GM19438 (cell line): ENCODE measurements around the gene RERG.

ENCODE experiments used
- ATAC-seq: cut with Tn5 transposase; IDR thresholded peaks from one replicate; pipeline ENCODE4 v1.9.1; 2021; ENCODE audit warnings: low read depth; ENCODE audit not compliant: unreplicated experiment

RERG gene

GRCh38 chr12:15220915-15221885, at the start of gene RERG:
RERG (minus strand) TSS chr12:15221417; CDS start chr12:15217489, 3,928 bp downstream.
- ATAC-seq: peak; percentile 91

- no peak for ATAC-seq
Measured at GRCh38 chr12:15270591-15270990, 49.4 kb upstream of the RERG start.

- ATAC-seq: peak; percentile 89
Measured at GRCh38 chr12:15268927-15269552, 47.8 kb upstream of the RERG start.

- no peak for ATAC-seq
Measured at GRCh38 chr12:15268309-15268708, 47.1 kb upstream of the RERG start.

GRCh38 chr12:15265875-15266274, 44.7 kb upstream of the RERG start:
- ATAC-seq: no peak

- ATAC-seq: no peak
Measured at GRCh38 chr12:15256761-15257160, 35.5 kb upstream of the RERG start.

GRCh38 chr12:15253990-15254389, 32.8 kb upstream of the RERG start:
- ATAC-seq: no peak

GRCh38 chr12:15244926-15245325, 23.7 kb upstream of the RERG start:
- ATAC-seq: no peak

GRCh38 chr12:15244341-15244740, 23.1 kb upstream of the RERG start:
- ATAC-seq: no peak

GRCh38 chr12:15243102-15243501, 21.9 kb upstream of the RERG start:
- ATAC-seq: no peak

- no peak for ATAC-seq
Measured at GRCh38 chr12:15240898-15241297, 19.7 kb upstream of the RERG start.

GRCh38 chr12:15234508-15234907, 13.3 kb upstream of the RERG start:
- no peak for ATAC-seq

GRCh38 chr12:15234011-15234410, 12.8 kb upstream of the RERG start:
- ATAC-seq: no peak

- no peak for ATAC-seq
Measured at GRCh38 chr12:15232959-15233358, 11.7 kb upstream of the RERG start.

GRCh38 chr12:15231493-15231892, 10.3 kb upstream of the RERG start:
- ATAC-seq: no peak

GRCh38 chr12:15230751-15231150, 9.5 kb upstream of the RERG start:
- ATAC-seq: no peak

- no peak for ATAC-seq
Measured at GRCh38 chr12:15230137-15230536, 8.9 kb upstream of the RERG start.

GRCh38 chr12:15227004-15227679, 5.9 kb upstream of the RERG start:
- no peak for ATAC-seq

- ATAC-seq: peak; percentile 70
Measured at GRCh38 chr12:15225863-15226218, 4.6 kb upstream of the RERG start.

GRCh38 chr12:15225136-15225862, 4.1 kb upstream of the RERG start:
- no peak for ATAC-seq

- no peak for ATAC-seq
Measured at GRCh38 chr12:15222219-15222618, 1.0 kb upstream of the RERG start.
